GM19023 (cell line): ENCODE measurements around the gene OPHN1.

Source experiments
- ATAC-seq: cut with Tn5 transposase; IDR thresholded peaks from one replicate; pipeline ENCODE4 v1.9.1; 2021; ENCODE audit warnings: mild to moderate bottlenecking, moderate library complexity; ENCODE audit not compliant: unreplicated experiment

OPHN1 gene

DNA sequence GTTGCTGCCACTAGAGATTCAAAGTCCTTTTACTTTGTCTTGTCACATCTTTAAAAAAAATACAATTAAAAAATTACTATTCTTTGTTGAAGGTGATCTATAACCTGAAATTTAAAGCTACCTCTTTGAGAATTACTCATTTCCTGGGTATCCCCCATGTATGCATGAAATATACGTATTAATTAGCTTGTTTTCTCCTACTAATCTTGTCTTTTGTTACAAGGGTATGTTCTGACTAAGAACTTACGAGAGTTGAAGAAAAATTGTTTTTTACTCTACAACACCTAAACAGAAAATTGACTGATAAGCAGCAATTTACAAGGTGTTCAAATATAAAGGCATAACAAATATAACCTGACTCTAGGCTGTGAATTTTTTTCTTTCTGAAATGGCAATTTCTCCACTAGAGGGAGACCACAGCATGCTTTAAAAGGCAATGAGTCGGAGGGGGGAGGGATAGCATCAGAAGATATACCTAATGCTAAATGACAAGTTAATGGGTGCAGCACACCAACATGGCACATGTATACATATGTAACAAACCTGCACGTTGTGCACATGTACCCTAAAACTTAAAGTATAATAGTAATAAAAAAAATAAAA is 249.6 kb downstream of the OPHN1 start:
- ATAC-seq = no peak

DNA sequence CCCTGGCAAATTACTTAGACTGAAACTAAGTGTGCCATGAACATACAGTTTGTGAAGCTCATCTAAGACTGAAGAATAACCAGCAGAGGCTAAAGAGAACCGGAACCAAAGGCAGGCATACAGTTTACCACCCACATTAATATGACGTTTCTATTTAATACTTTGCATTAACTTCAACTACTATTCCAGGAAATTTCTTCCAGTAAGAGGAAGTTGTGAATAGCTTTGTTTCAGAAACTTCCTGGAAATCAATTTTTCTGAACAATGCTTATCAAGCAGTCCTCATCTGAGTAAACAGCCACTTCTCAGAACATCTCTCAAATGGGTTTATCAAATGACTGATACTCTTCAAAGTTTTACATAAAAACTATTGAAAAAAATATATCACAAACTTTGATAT is 252.7 kb downstream of the OPHN1 start:
- ATAC-seq = no peak

DNA sequence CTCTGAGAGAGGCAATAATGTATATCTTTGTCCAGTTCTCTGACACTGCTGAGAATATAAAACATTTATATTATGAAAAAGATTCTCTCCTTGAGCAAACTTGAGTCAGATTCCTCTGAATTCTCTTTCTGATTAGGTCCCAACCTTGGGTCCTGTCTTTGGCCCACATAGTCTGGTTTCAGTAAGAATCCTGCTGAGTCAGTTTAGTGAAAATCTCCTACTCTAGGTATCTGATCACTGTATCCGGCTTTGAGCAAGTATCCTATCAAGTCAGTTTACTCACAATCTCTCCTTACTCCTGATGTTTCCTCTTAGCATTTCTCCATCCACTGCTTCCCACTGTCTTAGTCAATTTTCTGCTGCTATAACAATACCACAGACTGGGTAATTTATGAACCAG is 253.9 kb downstream of the OPHN1 start:
- ATAC-seq = no peak

DNA sequence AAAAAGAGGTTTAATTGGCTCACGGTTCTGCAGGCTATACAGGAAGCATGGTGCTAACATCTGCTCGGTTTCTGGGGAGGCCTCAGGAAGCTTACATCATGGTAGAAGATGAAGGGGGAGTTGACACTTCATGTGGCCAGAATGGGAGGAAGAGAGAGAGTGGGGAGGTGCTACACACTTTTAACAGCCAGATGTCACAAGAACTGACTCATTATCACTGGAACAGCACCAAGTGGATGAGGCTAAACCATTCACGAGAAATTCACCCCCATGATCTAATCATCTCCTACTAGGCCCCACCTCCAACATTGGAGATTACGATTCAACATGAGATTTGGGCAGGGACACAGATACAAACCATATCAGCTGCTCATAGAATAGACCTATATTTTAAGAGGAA is 255.8 kb downstream of the OPHN1 start:
- ATAC-seq = no peak

DNA sequence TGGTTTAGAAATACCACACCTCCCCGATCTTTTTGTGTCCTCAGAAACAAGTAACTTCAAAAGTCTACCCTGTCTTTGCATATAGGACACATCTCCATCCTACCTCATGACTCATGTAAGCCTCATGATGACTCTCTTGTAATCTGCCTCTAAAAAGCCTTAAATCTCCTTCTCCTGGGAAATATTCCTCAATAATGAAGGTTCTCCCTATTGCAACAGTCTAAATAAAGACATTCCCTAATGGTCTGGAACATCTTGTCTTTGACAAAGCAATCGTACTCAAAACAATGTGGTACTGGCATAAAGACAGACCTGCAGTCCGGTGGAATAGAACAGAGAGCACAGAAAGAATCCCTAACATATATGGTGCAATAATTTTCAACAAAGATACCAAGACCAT is 257.7 kb downstream of the OPHN1 start:
- ATAC-seq = no peak

DNA sequence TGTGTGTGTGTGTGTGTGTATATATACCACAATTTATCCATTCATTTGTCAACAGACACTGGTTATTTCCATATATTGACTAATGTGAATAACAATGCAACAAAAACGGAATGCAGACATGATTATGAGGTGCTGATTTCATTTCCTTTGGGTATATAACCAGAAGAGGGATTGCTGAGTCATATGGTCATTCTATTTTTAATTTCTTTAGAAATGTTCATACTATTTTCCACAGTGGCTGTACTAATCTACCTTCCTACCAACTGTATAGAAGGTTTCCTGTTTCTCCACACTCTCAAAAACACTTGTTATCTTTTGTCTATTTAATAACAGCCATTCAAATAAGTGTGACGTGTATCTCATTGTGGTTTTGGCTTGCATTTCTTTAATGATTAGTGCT is 269.9 kb downstream of the OPHN1 start:
- no peak for ATAC-seq

DNA sequence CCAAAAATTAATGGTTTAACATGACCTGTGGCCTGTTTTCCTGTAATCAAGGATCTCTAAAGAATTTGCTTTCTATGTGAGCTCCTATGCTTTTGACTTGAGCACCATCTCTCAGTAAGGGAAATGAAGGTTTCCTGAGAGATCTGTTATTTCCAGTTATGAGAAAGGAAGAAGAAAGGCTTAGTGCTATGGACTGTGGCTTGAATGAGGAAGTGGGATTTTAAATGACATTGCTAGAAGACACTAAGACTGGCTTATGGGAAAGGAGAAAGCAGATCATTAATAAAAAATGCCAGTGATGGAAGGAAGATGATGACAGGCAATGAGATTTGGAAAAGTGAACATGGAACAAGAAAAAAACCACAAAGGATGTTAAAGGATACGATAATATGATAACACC is 285.4 kb downstream of the OPHN1 start:
- ATAC-seq = no peak

DNA sequence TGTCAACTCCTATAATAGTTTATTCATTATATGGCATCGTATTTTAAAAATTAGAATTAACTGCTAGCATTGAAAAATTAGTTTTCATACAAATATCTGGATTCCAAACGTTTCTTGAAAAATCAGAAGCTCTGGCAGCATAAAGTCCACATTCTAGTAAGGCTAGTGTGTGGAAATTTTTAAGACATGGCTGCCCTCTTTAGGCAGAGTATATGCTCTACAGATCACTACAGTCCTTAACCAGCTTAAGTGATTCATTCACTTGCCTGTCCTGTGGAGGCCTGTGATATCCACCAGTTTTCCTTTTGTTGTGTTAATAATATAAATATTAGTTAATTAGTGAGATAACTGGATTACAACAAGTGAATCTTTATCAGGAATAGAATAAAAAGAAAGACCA is 287.2 kb downstream of the OPHN1 start:
- ATAC-seq = no peak

DNA sequence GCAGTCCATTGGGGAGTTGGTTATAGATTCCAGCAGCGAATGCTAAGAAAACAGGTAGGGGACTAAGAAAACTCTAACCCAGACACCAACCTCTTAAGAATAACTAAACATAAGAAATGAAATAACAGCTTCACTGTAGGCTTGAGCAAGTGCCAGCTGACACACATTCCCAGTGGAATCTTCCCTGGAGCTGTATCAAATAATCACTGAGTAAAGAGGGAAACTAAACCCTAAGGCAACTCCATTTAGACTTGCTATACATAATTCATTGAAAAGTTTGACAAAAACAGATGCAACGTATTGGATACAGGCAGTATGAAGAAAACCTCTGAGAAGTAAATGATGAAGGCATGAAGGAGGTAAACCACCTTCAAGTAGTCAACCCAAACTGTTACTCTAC is 293.5 kb downstream of the OPHN1 start:
- no peak for ATAC-seq

DNA sequence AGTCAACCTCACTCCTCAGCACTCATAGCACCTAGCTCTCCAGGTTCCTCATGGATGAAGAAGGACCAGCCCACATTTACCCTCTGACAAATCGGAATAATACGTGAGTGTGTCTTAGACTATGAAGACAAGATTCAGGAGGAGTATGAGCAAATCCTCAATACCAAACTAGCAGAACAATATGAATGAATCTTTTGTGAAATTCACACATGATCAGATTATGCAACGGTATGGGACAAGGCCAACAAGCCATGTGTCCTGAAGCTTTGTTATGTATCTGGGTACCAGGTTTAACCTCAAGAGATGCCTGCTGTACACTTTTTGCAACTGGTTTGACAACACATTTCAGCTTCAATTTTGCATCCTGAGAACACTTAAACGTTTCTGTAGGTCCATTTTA is 300.1 kb downstream of the OPHN1 start:
- ATAC-seq = no peak

DNA sequence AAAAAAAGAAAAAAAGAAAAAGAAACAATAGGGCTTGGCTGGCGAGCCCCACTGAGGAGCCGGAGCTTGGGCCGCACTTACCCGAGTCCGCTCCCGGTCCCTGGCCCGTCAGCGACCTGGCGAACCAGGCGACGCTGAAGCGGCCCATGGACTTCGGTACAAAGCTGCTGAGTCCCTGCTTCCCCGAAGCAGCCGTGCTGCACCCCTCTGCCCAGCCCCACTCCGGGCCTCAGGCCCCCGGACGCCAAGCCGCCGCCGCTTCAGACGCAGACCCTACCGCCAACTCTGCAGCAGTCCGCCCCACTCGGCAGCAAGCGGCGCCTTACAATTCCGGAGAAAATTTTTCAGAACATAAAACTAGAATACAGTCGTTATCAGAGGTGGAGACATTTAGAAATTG is 300.5 kb downstream of the OPHN1 start:
- ATAC-seq = no peak

DNA sequence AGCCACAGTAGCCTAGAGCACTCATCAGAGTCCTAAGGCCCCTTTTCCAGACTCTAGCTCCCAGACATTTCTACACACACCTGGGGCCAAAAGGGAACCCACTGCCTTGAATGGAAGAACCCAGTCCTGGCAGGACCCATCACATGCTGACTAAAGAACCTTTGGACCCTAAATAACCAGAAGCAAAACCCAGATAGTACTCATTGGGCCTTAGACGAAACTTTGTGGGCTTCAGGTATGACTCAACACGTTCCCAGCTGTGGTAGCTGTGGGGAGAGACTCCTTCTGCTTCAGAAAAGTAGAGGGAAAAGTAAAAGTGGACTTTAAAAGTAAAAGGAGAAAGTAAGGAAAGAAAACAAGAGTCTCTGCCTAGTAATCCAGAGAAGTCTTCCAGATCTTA is 311.5 kb downstream of the OPHN1 start:
- no peak for ATAC-seq

DNA sequence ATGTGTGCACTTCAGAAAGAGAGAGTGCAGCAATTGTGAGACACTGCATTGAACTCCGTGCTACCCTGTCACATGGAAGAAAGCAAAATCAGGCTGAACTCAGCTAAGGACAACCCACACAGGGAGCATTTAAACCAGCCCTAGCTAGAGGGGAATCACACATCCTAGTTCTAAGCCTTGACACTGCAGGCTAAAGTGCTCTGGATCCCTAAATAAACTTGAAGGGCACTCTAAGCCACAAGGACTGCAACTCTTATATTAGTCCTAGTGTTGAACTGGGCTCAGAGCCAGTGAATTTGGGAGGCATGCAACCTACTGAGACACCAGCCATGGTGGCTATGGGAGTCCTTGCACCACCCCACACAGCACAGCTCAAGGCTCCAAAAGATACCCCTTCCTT is 311.9 kb downstream of the OPHN1 start:
- ATAC-seq = no peak

DNA sequence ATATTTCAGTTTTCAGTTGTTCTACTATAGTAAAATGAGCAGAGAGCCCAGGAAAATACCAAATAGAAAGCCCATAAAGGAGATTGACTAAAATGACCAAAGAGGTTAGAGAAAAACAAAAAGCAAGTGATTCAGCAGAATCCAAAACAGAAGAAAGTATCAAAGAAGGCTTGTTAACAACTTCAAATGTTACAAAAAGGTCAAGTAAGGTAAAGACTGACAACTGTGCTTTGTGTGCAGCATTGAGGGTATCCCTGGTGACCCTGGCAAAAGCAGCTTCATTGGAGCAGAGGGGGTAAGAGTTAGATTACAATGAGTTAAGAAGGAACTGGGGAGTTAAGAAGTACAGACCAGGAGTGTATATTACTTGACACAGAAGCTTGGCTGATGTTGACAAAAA is 317.9 kb downstream of the OPHN1 start:
- no peak for ATAC-seq

DNA sequence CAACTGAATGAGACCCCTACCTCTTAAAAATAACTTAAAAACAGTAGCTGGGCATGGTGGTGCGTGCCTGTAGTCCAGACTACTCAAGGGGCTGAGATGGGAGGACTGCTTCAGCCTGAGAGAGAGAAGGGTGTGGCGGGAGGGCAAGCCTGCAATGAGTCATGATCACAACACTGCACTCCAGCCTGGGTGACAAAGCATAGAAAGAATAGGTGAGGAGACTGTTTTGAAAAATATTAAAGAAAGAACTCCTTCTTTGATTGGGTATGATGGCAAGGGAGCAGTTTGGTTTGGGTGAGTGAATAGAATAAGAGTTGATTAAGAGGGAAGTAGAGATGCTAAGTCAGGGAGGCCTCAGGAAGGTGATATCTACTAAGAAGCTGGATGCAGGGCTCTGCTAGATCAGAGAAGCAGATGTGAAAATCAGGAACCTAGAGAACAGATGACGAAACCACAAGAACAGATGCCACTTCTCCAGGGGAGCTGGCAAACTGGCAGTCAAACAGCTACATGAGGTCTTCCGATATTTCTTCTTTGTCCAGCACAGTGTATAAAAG is 318.6 kb downstream of the OPHN1 start:
- no peak for ATAC-seq

DNA sequence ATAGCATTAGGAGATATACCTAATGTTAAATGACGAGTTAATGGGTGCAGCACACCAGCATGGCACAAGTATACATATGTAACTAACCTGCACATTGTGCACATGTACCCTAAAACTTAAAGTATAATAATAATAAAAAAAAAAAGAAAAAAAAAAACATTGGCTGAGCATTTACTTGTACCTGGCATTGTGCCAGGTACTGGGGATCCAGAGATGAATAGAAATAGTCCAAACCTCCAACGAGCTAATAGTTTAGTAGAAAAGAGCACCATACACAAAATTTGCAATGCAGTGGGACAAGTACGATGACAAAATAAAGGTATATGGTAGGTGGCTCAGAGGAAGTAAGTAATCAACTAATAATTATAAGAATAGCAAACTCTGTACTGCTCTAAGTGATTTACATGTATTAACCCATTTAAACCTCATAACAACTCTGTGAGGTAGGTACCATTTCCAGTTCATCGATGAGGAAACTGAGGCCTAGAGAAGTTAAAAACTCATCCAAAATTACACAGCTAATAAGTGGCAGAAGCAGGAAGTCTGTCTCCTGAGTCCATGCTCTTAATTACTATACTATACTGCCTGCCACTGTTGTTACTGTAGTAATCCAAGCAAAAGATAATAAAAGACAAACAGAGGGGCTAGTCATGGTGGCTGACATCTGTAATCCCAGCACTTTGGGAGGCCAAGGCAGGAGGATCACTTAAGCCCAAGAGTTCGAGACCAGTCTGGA is 319.3 kb downstream of the OPHN1 start:
- ATAC-seq = no peak

DNA sequence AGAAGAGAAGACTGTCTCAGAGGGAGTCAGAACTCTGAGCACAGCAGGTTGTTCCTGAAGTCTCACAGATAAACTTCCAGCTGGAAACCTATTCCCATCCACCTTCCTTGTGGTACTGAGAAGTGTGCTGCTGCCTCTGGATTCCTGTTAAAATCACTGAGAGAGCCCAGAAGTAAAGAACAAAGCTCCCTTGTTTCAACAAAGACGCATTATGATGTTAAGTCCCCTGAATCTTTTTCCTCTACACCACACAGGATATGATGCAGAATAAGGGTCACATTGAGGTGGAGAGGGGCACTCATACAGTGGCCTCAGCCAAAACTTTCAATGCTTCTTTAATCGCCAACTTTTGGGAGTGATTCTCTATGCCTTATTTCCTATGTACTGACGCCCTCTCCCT is 321.0 kb downstream of the OPHN1 start:
- ATAC-seq = no peak

DNA sequence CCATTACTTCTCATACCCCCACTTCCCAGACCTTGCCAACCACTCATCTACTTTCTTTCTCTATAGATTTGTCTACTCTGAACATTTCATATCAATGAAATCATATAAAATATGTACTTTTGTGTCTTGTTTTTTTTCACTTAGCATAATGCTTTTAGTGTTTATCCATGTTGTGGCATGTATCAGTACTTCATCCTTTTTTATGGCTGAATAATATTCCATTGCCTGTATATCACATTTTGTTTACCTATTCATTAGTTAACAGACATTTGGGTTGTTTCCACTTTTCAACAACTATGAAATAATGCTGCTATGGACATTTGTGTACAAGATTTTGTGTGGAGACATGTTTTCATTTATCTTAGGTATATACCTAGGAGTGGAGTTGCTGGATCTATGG is 324.1 kb downstream of the OPHN1 start:
- ATAC-seq = no peak

DNA sequence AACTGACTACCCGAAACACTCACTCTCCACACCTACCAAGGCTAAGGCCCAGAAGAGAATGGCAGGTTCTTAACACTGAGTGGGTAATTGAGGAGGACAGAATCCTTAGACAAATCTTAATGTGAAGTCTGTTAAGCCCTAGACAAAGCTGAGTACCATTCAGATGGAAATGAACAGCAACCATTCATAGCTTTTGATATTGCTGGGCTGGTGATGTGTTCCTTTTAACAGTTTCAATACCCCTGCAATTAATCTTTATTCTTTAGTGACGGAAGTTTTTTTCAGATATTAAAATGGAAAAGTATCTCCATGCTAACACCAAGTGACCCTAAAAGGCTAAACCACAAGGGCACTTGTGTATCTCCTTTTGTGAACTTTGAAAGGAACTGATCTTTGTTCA is 334.9 kb downstream of the OPHN1 start:
- ATAC-seq = no peak

DNA sequence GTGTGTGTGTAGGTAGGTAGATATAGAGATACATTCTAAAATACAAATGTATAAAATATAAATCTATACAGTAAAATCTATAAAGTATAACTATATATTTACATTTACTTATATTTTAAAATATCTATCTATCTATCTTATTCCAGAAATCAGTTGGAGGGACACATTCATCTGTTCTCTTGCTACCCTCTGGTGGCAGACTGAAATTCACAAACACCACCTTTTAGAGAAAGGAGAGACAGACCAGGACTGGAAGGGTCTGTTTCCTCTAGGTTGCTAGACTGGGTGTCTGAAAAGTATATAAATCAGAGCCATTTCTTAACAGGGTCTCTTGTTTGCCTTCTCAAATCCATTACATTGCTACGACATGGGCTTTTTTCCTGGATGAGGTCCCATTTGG is 343.0 kb downstream of the OPHN1 start:
- no peak for ATAC-seq

DNA sequence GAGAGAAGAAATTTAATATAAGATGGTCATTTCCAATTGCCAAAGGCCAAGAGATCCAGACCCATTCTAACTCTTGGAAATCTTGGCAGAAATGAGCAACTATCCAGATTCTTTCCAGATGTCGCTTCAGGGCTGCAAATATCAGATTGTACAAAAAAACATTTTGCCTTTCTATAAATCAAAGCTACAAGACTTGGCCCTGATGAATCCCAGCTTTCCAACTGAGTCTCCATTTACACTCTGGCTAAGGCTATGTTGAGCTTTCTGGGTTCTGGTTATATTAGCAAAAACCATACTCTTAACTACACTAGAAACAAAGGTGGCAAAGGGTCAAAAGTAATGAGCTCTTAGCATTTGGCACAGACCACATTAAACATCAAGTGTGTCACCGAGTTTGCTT is 345.8 kb downstream of the OPHN1 start:
- no peak for ATAC-seq

DNA sequence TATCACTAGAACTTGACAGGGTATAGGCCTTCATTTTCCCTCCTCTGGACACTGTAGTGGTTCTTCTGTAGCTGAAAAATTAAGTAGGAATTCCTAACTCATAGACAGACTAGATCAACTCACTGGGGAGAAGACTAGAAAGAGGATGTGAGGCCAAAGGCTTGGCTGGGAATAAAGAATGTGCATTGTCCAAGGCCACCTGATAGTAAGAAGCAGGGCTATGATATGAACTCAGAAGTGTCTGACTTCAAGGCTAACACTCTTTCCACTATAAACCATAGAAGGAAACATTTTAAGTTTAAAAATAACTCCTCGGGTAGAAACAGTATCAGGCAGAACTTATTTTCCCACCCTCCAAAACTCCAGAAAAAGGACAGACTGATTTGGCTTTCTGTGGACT is 346.6 kb downstream of the OPHN1 start:
- no peak for ATAC-seq

DNA sequence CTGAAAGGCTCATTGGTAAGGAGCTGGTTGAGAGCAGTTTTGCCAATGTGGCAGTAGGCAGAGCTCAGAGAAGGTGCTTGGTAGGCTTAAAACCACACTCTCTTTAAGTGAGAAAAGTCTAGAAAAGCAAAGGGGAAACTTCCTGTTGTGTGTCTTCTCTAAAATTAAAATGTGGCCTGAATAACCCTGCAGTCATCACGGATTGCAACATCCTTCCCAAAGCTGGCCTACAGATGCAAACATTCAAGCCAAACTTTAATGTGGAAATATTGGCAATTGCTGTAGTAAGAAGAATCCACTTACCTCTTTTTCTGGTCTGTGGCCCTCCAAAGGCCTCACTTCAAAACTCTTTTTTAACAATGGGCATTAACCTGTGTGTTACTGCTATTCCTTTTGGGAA is 348.5 kb downstream of the OPHN1 start:
- ATAC-seq = no peak
